HL-60 (cell line): ENCODE measurements around the gene HPS5.
A peak's percentile ranks its signal among the peaks of the same experiment; 100 is the strongest.

Experiments used
- DNase-seq, 2 experiments: peaks; one replicate each; pipeline ENCODE4 v3.0.0-alpha.2; 2010 to 2020; ENCODE audit warnings: low read depth in 1 of 2, low spot score in 1 of 2
- H3K27ac ChIP-seq: fragments of 250-450 bp; sonication (Bioruptor Pico); replicated peaks from 2 replicates; pipeline ENCODE4 v1.5.1; 2020; ENCODE audit warnings: mild to moderate bottlenecking, moderate library complexity
- H3K27me3 ChIP-seq: fragments of 250-450 bp; sonication (Bioruptor Pico); 2 replicates; pipeline ENCODE4 v1.5.1; 2021; ENCODE audit warnings: mild to moderate bottlenecking, moderate library complexity; ENCODE audit not compliant: insufficient read depth, poor library complexity, severe bottlenecking
- H3K4me3 ChIP-seq: replicated peaks from 2 replicates; pipeline ENCODE4 v1.5.1; 2011; ENCODE audit warnings: mild to moderate bottlenecking, control low read depth, low read length; ENCODE audit not compliant: insufficient read depth
- GABPA ChIP-seq: IDR thresholded peaks from 2 replicates; pipeline ENCODE4 v1.6.1; 2012; ENCODE audit warnings: low read depth
- POLR2AphosphoS5 ChIP-seq: IDR thresholded peaks from 2 replicates; pipeline ENCODE4 v1.6.1; 2012; ENCODE audit warnings: low read depth
- SPI1 ChIP-seq: IDR thresholded peaks from 2 replicates; pipeline ENCODE4 v1.6.1; 2012; ENCODE audit warnings: low read depth, mild to moderate bottlenecking, borderline replicate concordance
- TF ChIP-seq, protein P1 (sequence below): IDR thresholded peaks from 2 replicates; pipeline ENCODE4 v1.6.1; 2012; ENCODE audit warnings: low read depth; ENCODE audit not compliant: insufficient replicate concordance
- TF ChIP-seq, protein P2 (sequence below): IDR thresholded peaks from one replicate; pipeline ENCODE4 v1.5.1; 2011; ENCODE audit warnings: low read length, control low read depth, inconsistent platforms; ENCODE audit not compliant: insufficient read depth

HPS5 gene

DNA sequence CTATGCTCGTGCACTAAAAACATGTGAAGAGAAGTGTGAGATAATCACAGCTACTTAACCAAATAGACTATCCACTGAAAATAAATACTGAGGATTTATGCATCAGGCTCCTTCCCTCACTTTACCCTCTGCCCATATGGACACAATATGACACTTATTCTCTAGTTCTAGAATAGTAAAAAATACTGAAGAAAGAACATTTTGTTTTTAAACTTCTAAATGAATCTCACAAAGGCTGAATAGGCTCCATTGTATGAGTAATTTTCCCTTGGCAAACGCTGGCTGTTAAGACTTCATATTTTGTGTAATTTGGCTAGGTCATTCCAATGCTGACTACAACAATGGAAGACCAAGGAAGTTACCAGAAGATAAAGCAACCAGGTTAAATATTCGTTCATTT is 9.9 kb downstream of the HPS5 start:
- H3K27ac ChIP-seq, result no peak overlapping the region
- no peak for DNase-seq
- no peaks in the 10 kb centered on the region for H3K27me3 ChIP-seq
- no peak overlapping the region for H3K4me3 ChIP-seq
- no peak for TF ChIP-seq SPI1

DNA sequence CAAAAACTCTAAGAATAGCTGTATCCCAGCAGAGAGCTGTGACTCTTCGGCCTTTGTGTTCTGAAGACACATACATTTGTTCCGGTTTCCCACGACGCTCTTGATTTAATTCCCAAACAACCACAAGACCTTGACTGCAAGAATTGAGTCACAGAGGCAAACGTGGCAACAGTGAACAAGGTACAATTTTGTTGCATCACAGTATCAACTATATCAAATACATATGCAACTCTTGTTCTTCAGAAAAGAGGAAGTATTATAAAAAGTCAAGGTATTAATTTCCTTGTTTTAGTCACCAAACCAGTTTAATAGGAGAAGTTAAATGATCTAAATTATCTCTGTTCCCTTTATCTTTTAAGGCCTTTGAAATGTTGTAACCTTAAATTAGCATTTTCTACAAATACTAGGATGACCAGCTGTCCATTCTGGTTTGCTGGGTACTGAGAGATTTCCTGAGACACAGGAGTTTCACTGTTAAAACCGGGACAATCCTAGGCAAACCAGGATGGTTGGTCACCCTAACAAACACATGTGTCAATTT is 11.1 kb downstream of the HPS5 start:
- no peak overlapping the region for H3K4me3 ChIP-seq
- peak in 1 of 2 experiments; percentile 80 for DNase-seq
- peak overlapping the region; percentile 59 for H3K27ac ChIP-seq
- H3K27me3 ChIP-seq, result no peaks in the 10 kb centered on the region
- TF ChIP-seq GABPA, result no peak
- TF ChIP-seq, protein P1, sequence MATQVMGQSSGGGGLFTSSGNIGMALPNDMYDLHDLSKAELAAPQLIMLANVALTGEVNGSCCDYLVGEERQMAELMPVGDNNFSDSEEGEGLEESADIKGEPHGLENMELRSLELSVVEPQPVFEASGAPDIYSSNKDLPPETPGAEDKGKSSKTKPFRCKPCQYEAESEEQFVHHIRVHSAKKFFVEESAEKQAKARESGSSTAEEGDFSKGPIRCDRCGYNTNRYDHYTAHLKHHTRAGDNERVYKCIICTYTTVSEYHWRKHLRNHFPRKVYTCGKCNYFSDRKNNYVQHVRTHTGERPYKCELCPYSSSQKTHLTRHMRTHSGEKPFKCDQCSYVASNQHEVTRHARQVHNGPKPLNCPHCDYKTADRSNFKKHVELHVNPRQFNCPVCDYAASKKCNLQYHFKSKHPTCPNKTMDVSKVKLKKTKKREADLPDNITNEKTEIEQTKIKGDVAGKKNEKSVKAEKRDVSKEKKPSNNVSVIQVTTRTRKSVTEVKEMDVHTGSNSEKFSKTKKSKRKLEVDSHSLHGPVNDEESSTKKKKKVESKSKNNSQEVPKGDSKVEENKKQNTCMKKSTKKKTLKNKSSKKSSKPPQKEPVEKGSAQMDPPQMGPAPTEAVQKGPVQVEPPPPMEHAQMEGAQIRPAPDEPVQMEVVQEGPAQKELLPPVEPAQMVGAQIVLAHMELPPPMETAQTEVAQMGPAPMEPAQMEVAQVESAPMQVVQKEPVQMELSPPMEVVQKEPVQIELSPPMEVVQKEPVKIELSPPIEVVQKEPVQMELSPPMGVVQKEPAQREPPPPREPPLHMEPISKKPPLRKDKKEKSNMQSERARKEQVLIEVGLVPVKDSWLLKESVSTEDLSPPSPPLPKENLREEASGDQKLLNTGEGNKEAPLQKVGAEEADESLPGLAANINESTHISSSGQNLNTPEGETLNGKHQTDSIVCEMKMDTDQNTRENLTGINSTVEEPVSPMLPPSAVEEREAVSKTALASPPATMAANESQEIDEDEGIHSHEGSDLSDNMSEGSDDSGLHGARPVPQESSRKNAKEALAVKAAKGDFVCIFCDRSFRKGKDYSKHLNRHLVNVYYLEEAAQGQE, result no peak
- TF ChIP-seq POLR2AphosphoS5, result no peak; the same call in 1 of the 2 replicates

DNA sequence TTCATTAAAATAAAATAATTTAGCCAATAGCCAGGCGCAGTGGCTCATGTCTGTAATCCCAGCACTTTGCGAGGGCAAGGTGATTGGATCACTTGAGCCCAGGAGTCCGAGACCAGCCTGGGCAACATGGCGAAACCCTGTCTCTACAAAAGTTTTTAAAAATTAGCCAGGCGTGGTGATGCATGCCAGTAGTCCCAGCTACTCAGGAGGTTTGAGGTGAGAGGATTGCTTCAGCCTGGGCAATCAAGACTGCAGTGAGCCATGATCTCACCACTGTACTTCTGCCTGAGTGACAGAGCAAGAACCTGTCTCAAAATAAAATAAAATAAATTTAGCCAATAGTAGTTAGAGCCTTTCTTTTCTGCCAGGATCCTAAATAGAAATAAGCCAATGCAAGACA is 12.2 kb downstream of the HPS5 start:
- H3K4me3 ChIP-seq, result no peak overlapping the region
- TF ChIP-seq POLR2AphosphoS5 (no peak), SPI1 (no peak), GABPA (no peak)
- TF ChIP-seq, protein P2, sequence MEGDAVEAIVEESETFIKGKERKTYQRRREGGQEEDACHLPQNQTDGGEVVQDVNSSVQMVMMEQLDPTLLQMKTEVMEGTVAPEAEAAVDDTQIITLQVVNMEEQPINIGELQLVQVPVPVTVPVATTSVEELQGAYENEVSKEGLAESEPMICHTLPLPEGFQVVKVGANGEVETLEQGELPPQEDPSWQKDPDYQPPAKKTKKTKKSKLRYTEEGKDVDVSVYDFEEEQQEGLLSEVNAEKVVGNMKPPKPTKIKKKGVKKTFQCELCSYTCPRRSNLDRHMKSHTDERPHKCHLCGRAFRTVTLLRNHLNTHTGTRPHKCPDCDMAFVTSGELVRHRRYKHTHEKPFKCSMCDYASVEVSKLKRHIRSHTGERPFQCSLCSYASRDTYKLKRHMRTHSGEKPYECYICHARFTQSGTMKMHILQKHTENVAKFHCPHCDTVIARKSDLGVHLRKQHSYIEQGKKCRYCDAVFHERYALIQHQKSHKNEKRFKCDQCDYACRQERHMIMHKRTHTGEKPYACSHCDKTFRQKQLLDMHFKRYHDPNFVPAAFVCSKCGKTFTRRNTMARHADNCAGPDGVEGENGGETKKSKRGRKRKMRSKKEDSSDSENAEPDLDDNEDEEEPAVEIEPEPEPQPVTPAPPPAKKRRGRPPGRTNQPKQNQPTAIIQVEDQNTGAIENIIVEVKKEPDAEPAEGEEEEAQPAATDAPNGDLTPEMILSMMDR, result no peak
- TF ChIP-seq, protein P1, result no peak
- no peak for DNase-seq
- no peak overlapping the region; the same call in 1 of the 2 replicates for H3K27ac ChIP-seq
- no peaks in the 10 kb centered on the region for H3K27me3 ChIP-seq

DNA sequence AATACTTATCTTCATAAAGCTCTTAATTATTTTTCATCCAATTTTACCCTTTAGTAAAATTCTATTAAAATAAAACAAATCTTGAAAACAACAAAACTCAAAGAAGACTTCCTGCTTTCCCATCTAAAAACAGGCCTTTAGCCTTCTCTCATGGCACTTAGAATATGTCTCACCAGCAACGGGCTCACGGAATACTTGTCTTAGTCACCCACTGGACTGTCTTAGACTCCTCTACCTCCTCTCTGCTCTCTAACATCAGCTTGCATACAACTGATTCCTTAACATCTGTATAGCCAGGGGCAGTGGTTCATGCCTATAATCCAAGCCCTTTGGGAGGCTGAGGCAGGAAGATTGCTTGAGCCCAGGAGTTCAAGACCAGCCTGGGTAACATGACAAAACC is 13.7 kb downstream of the HPS5 start:
- no peak for DNase-seq
- Histone ChIP-seq H3K4me3 (no peak overlapping the region), H3K27ac (no peak overlapping the region), H3K27me3 (no peaks in the 10 kb centered on the region)
- TF ChIP-seq SPI1 (no peak), POLR2AphosphoS5 (no peak), GABPA (no peak)
- TF ChIP-seq, protein P2, result no peak
- TF ChIP-seq, protein P1, result no peak
